ENCODE results near the gene GRIK2.

- no peak for TF ChIP-seq RAD21 (IDR thresholded peaks at IDR 0.05; ENCODE audit: low read length)
- TF ChIP-seq MAFK (IDR thresholded peaks at IDR 0.05; ENCODE audit: low read depth, low read length), result no peak
- no peak for TF ChIP-seq POLR2A (IDR thresholded peaks at IDR 0.05; ENCODE audit: low read depth, low read length)
- TF ChIP-seq, protein P1, sequence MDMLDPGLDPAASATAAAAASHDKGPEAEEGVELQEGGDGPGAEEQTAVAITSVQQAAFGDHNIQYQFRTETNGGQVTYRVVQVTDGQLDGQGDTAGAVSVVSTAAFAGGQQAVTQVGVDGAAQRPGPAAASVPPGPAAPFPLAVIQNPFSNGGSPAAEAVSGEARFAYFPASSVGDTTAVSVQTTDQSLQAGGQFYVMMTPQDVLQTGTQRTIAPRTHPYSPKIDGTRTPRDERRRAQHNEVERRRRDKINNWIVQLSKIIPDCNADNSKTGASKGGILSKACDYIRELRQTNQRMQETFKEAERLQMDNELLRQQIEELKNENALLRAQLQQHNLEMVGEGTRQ (IDR thresholded peaks at IDR 0.05; ENCODE audit: low read depth, low read length), result no peak
- TF ChIP-seq CTCF (conservative IDR thresholded peaks at IDR 0.05; ENCODE audit: low read depth, low read length), result no peak
- TF ChIP-seq MXI1 (IDR thresholded peaks at IDR 0.05; ENCODE audit: borderline replicate concordance, low read depth, low read length), result no peak
- TF ChIP-seq SMC3 (IDR thresholded peaks at IDR 0.05; ENCODE audit: low read depth, low read length), result no peak
- no peak for TF ChIP-seq BHLHE40 (IDR thresholded peaks at IDR 0.05; ENCODE audit: low read depth, low read length)
- TF ChIP-seq RCOR1 (IDR thresholded peaks at IDR 0.05; ENCODE audit: insufficient replicate concordance, low read length), result no peak
- no peak for TF ChIP-seq CHD1 (IDR thresholded peaks at IDR 0.05; ENCODE audit: low read depth, low read length)
- TF ChIP-seq RFX5 (IDR thresholded peaks at IDR 0.05; ENCODE audit: low read depth, low read length), result no peak
- TF ChIP-seq CEBPB (IDR thresholded peaks at IDR 0.05; ENCODE audit: low read depth, low read length), result no peak
- no peak for TF ChIP-seq FOS (IDR thresholded peaks at IDR 0.05; ENCODE audit: low read depth, low read length)
- TF ChIP-seq, protein P2, sequence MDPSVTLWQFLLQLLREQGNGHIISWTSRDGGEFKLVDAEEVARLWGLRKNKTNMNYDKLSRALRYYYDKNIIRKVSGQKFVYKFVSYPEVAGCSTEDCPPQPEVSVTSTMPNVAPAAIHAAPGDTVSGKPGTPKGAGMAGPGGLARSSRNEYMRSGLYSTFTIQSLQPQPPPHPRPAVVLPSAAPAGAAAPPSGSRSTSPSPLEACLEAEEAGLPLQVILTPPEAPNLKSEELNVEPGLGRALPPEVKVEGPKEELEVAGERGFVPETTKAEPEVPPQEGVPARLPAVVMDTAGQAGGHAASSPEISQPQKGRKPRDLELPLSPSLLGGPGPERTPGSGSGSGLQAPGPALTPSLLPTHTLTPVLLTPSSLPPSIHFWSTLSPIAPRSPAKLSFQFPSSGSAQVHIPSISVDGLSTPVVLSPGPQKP (IDR thresholded peaks at IDR 0.05; ENCODE audit: borderline replicate concordance, low read depth, low read length), result no peak
These were observed 93.2 kb downstream of the GRIK2 start for GRCh38 chr6:101486726-101487125.

Measured in IMR-90 (cell line).